Stromal cell of bone marrow (primary cell): ENCODE data around the gene CD3E.

ENCODE experiments used
- DNase-seq: peaks from one replicate; pipeline ENCODE4 v3.0.0-alpha.2; 2012; ENCODE audit warnings: low read depth

The CD3E gene

DNA sequence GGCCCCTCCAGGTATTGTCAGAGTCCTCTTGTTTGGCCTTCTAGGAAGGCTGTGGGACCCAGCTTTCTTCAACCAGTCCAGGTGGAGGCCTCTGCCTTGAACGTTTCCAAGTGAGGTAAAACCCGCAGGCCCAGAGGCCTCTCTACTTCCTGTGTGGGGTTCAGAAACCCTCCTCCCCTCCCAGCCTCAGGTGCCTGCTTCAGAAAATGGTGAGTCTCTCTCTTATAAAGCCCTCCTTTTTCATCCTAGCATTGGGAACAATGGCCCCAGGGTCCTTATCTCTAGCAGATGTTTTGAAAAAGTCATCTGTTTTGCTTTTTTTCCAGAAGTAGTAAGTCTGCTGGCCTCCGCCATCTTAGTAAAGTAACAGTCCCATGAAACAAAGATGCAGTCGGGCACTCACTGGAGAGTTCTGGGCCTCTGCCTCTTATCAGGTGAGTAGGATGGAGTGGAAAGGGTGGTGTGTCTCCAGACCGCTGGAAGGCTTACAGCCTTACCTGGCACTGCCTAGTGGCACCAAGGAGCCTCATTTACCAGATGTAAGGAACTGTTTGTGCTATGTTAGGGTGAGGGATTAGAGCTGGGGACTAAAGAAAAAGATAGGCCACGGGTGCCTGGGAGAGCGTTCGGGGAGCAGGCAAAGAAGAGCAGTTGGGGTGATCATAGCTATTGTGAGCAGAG lies at the start of gene CD3E:
TSS of gene CD3E (plus strand) at position 163 of the 681 bp plus-strand sequence. CDS start at position 386, 223 bp downstream.
- no peak for DNase-seq

DNA sequence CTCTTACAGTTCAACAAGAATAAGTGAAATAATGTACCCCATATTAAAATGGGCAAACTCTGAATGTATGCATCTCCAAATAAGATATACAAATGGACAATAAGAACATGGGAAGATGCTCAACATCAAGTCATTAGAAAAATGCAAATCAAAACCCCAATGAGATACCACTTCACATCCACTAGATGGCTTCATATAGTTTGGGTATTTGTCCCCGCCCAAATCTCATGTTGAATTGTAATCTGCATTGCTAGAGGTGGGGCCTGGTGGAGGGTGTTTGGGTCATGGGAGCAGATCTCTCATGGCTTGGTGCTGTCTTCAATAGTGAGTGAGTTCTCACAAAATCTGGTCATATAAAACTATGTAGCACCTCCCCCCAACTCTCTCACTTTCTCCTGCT lies 46.1 kb upstream of the CD3E start:
- no peak for DNase-seq

DNA sequence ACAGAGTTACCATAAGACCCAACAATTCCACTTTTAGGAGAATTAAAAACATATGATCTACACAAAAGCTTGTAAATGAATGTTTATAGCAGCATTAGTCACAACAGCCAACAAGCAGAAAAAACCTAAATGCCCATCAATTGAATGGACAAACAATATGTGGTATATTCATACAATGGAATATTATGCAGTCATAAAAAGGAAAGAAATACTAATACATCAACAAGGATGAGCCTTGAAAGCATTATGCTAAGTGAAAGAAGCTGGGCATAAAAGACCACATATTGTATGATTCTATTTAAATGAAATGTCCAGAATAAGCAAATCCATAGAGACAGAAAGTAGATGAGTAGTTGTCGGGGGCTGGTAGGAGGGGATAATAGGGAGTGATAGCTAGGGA lies 45.4 kb upstream of the CD3E start:
- DNase-seq = no peak

DNA sequence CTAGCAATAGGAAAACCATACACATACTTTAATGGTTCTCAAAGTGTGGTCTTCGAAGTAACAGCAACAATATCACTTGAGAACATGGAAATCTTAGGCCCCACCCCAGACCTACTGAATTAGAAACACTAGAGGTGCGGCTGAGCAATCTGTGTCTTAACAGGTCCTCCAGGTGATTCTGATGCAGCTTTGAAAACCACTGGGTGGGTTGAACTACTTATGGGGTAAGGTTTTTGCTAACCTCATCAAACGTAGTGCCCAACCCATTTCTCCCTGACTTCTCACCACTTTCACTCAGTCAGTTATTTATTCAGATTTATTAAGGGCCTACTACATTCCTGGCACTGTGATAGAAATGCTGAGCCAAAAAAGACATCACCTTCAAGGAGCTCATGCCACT lies 44.2 kb upstream of the CD3E start:
- no peak for DNase-seq

DNA sequence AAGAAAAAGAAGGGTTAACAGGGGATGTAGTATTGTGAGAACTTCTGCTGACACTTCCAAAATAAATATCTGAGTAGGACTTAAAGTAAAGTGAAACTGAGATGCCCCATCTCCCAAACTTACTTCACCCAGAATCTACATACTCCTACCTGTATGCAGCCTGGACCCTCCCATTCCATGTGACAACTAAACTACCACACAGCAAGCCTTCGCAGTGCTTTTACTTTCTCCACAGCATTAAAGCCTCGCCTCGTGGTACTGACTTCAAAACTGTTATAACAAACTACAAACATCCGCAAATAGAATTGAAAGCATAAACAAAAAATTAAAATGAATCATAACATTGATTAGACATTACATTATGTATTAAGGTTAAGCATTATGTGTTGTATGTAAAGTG lies 41.4 kb upstream of the CD3E start:
- no peak for DNase-seq

DNA sequence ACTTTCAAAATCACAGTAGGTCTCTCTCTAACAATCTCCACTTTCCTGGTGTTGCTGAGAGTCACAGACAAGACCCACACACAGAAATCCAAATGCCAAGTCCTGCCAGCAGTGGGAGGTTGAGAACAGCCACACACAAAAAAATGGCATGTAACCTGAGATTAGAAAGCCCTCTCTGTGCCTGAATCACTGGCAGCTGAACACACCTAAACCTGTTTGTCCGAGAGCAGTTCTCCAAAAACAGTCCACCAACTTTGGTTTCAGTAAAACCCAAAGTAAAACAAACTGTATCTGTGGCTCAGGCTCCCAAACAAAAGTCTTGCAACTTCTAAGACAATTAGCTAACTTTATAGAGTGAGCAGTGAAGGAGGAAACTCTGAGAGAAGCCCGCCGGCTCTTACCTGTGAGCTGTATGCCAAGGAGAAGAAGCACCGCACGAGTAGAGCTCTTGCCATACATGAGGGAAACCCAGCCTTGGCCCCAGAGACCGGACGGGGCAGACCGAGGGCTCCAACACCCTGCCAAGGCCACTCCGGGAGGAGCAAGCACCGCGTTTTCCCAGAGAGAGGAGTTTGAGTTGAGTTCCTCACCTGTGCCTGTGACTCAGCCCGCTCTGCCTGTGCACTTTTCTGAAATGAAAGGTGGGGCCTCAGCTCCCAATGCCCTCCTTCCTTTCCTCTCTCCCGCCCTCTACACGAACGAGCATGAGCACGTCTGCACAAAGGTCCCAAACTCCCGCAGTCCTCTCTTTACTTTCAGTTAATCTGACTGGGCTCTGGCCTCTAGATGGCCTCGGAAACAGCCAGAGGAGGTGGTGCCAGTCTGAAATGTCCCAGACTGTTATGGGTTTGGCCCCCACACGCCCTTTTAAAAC lies 40.6 kb upstream of the CD3E start, which contains the start of gene MPZL2:
TSS of gene MPZL2 (minus strand) at position 603 of the 874 bp plus-strand sequence. CDS start at position 459, 144 bp downstream.
- DNase-seq = no peak

DNA sequence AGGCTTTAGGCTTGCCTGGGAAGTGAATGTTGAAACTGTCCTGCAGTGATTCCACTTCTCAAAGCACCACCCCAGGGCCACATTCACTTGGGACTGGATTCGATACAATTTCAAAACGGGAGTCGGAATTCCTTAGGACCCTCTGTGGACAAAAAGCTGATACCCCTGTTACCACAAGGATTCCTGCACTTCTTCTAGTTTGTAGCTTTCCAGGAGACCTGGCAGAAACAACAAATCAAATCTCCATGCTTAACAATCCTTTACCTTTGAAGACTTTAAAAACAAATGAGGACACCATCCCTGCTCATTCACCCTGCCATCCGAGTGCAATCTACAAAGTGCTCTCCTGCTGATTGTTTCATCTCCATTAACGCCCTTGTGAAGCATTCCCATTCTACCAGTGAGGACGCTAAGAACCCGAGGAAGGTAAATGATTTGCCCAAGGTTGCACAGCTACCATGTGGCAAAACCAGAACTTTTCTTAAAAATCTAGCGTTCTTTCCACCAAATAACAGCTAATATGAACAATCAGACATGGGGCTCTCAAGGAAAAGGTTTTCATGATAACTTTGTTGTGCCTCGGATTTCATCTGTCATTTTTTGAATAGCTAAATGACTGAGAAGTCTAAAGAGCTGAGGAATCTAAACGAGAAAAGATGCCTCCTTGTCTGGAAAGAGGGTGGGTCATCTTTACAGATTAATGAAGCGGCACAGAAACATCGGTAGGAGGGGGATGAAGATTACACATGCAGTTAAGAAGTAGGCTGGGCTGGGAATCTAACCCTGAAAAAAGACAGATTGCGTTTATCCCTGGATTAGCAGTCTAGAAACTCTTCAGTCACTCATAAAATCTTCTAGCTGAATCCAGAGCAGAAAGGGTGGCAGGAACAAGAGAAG lies 39.7 kb upstream of the CD3E start:
- no peak for DNase-seq

DNA sequence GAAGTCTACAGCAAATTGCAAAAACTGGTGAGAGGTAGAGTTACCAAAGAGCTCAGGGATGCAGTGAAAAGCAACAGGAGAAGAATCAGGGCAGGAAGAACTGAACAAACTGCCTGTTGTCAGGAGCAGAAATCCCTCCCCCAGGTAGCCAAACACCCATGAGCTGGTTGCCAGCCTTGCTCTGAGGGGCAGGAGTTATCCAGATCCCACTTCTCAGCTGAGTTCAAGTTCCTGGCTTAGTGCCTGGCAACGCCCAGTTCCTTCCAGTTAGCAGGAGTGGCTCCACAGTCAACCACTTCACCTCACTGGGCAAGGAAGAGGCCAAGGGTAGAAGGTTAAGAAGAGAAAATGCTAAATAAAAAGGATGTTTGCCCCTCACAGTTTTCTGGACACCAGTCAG lies 38.6 kb upstream of the CD3E start:
- DNase-seq = no peak

DNA sequence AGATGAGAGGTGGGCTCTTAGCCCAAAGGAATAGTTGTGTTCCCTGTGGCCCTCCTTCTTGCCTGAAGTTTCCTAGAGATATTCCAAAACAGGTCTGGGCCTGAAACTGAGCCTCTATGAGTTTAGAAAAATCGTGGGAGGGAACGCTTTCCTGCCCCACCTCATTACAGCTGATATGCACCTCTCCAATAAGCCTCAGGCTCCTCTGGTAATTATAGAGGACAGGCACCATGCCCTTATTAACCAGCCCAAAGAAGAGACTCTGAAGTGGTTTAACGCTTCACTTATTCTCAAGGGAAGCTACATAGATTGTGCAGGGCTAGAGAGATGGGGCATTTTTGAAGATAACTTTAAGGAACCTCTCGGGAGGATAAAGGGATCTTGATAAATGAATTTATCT lies 37.0 kb upstream of the CD3E start:
- no peak for DNase-seq

DNA sequence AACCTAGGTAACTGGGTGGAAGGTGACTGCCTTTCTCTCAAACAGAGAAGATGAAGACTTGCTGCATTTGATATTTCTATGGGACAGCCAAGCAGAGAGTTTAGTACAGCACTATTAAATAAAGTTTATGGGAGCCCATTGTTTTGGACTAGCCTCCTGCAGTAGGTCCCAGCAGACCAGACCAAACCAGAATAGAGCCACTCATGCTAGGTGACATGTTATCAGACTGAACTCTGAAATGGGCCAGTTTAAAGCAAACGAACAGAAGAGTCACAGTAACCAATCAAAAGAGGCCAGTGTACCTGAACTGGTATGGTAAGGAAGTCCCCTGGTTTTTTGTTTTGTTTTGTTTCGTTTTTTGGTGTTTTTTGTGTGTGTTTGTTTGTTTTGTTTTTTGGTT lies 32.5 kb upstream of the CD3E start:
- DNase-seq = no peak

DNA sequence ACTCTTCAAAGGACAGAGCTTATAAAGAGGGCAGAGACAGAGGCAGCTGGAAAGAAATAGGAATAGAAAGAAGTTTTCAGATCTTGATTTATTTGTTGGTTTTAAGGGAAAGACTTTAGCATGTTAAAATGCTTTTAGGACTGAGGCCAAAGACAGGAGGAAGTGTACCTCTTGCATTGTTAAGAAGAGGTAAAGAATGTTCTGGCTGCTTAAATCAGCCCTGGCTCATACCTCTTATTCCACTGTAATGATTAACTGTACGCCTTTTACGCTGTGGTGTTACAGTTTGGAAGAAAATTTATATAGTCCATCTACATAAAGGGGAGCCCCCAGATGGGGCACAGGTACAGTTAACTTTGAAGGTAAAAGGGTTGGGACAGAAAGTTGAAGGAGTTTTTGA lies 30.3 kb upstream of the CD3E start:
- no peak for DNase-seq

DNA sequence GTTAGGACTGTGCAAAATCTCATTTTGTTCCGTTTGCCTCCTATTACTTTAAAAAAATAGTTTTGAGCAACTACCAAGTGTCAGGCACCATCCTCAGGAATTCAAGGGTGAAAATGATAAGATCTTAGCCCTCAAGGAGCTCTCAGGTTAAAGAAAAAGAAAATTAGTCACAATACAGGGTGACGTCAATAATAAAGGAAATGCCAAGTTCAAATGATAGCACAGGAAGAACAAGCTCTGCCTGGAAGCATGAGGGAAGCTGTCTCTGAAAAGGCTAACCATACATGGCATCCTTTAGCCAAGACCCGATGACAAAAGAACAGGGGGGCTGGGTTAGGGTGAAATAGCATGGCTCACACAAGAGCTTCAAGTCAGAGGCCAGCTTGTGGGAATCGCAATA lies 29.4 kb upstream of the CD3E start:
- no peak for DNase-seq

DNA sequence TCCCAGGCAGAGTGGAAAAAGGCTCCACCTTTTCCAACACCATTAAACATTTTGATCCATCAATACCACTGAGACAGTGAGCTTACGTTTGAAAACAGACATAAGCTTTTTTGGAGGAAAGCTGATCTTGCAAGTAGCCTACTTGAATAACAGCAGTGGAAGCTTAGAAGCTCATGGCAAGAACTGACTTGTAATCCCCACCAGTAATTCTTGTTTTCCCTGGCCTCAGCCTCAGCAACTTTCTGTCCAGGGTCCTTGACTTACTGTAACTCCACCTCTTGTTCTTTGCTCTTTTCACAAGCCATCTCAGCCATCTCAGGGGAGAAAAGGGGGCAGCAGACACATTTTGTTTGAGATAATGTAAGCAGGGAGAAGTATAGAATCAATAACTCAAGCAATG lies 28.1 kb upstream of the CD3E start:
- no peak for DNase-seq

DNA sequence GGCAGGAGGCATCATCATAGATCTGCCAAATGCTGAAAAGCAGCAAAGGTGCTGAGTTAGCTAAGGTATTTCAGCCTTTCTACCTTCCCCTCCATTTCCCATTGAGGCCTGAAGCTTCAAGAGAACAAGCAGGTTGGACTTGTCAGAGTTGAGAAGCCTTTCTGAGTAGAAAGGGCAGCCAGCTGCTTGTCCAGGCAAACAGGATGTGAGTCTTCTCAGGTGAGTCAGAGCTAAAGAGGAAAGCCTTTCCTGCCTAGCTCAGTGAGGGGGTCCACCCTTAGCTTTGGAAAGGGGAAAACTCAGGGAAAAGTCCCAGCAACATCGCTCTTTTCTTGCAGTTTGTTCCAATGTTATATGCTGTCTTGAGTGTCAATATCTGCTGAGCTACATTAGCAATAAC lies 27.2 kb upstream of the CD3E start:
- no peak for DNase-seq

DNA sequence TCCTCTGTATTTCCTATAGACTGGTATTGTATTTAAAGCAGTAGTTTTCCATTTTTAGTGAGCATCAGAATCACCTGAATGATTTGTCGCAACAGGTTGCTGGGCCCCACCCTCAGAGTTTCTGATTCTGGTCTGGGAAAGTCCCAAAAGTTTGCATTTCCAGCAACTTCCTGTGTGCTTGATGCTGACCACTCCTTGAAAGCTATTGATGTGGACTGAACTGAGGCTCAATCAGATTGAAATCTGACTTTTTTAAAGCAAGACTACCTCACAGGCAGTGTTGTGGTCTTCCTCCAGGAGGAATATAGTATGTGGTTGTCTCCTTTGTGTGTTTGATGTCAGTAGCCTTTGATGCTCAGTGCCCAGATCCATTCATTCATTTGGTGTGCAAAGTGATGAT lies 23.2 kb upstream of the CD3E start:
- DNase-seq = no peak

DNA sequence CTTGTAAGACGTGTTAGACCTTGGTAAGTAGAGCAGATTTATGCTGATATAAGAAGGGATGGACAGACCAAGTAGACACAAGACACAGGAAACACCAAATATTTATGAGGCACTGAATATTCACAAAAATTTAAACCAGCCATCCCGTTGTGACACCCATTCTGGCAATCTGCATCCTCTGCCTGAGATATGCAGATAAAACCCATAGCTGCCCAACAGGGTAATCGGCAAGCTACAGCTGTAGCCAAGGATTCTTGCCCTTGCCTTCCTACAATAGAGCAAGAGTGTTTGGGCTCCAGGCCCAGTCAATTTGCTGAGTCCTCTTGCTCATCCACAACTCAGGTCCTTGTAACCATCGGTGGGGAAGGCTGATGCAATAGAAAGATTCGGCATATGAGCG lies 21.9 kb upstream of the CD3E start:
- DNase-seq = no peak

DNA sequence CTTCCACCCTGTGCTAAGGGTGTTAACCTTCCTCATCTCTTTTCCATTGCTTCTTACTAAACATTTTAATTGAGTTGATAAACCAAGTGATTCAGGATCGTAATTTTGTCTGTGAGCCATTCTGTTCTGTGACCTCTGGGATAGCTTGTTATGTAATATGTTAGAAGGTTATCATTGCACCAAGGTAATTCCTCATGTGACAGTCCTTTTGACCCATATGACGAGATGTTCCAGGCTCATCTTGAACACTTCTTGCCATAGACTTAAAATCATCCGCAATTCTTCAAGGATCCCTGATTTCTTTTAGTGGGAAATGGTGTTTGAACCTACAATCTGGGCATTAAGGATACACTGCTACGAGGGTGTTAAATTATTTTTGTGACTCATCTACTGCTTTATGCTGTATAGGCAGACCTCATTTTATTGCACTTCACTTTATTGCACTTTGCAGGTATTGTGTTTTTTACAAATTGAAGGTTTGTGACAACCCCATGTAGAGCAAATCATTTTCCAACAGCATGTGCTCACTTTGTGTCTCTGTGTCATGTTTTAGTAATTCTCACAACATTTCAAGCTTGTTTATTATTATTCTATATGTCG lies 21.4 kb upstream of the CD3E start:
- DNase-seq = no peak

DNA sequence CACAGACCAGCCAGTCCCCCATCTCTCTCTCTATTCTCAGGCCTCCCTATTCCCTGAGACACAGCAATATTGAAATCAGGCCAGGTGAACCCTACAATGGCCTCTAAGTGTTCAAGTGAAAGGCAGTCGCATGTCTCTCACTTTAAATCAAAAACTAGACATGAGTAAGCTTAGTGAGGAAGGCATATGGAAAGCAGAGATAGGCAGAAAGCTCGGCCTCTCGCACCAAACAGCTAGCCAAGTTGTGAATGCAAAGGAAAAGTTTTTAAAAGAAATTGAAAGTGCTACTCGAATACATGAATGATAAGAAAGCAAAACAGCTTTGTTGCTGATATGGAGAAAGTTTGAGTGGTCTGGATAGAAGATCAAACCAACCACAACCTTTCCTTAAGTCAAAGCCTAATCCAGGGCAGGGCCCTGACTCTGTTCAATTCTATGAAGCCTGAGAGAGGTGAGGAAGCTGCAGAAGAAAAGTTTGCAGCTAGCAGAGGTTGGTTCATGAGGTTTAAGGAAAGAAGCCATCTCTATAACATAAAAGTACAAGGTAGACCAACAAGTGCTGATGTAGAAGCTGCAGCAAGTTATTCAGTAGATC lies 20.7 kb upstream of the CD3E start:
- DNase-seq = no peak

DNA sequence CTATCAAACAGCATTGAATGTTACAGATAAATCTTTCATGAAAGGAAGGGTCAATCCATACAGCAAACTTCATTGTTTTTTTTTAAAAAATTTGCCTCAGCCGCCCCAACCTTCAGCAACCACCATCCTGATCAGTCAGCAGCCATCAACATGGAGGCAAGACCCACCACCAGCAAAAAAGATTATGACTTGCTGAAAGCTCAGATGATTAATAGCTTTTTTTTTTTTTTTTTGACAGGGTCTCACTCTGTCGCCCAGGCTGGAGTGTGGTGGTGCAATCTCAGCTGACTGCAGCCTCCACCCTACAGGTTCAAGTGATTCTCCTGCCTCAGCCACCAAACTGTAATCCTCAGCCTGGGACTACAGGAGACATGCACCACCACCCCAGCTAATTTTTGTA lies 18.0 kb upstream of the CD3E start:
- DNase-seq = no peak

DNA sequence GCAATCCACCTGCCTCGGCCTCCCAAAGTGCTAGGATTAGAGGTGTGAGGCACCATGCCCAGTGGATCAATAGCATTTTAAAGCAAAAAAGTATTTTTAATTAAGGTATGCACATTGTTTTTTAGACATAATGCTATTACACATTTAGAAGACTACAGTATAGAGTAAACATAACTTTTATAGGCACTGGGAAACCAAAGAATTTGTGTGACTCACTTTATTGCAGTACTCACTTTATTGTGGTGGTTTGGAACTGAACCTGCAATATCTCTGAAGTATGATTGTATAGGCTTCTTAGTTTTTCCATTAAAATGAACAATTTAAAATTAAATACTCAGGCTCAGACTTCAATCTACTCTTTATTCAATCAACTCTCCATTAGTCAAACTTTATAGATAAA lies 17.5 kb upstream of the CD3E start:
- DNase-seq = no peak

DNA sequence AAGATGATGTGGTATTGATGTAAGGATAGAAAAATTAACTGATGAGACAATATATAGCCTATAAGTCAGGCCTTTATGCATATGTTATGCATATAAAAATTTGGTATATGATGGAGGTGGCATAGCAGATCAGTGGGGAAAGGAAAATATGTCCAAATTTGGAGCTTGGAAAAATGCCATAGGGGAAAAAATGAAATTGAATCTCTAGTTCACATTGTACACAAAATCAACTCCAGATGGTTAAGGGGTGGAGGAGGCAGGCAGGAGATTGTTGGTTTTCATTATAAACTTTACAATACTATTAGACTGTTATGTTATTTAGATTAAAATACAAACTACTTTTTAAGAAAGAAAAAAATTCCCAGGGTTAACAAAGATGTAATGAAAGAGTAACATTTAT lies 15.1 kb upstream of the CD3E start:
- DNase-seq = no peak

DNA sequence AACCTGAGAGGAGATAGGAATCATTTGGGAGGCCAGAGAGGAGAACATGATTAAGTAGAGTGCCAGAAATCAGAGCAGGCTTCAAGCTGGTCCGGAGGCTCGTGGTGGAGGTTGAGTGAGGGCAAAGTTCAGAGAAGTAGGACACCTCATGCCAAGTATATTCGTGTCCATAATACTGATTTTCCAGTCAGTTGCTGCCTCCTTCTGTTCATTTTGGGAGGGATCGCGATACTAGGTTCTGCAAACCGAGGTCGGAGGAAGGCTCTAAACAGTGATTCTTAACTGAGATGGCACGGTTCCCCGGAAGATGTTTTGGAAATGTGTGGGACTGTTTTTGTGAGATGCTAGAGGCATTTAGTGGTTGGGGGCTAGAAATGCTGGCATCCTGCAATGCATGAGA lies 13.6 kb upstream of the CD3E start:
- DNase-seq = no peak
